Measurements from ENCODE around the gene CLIC6. TPM values are rescaled to one million over a fixed set of nuclear protein-coding genes. Genes with fewer than 3 reads are reported as not detected.

CLIC6 gene
- total RNA-seq, 4 donors from 2014 or later: 0.49 to 3.0 (median 1.1) TPM

DNA sequence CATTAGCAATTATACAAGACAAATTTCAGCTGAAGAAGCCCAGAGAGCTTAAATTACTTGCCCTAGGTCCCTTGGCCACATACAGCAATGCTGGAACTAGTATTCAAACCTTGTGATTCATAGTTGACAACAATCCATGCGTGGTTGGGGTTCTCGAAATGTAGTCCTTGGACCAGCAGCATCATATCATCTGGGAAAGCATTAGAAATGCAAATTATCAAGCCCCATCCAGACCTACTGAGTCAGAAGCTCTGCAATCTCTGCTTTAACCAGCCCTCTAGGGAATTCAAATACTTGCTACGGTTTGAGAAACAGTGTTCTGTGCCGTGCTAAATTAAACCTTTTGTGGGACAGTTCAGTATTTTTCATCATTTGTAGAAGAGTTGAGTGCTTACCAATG is 65.1 kb downstream of the CLIC6 start:
- ATAC-seq (no peak), DNase-seq (no peak)
- H3K9me3 ChIP-seq: no peaks in the 10 kb centered on the region
- H3K27ac ChIP-seq: peak overlapping the region in 3 of 4 donors; percentile 84 to 90 (median 85)
- no peaks in the 10 kb centered on the region for H3K36me3 ChIP-seq
- intact Hi-C loops (cut with DNase I; ENCODE audit: low total_unique reads): loop anchor here (1.0 to 5.0 kb wide), 2 partner anchors 154 to 458 kb away; no protein-coding TSS in a partner anchor
- no peak for TF ChIP-seq POLR2A (IDR thresholded peaks at IDR 0.05)
- TF ChIP-seq, protein P1, sequence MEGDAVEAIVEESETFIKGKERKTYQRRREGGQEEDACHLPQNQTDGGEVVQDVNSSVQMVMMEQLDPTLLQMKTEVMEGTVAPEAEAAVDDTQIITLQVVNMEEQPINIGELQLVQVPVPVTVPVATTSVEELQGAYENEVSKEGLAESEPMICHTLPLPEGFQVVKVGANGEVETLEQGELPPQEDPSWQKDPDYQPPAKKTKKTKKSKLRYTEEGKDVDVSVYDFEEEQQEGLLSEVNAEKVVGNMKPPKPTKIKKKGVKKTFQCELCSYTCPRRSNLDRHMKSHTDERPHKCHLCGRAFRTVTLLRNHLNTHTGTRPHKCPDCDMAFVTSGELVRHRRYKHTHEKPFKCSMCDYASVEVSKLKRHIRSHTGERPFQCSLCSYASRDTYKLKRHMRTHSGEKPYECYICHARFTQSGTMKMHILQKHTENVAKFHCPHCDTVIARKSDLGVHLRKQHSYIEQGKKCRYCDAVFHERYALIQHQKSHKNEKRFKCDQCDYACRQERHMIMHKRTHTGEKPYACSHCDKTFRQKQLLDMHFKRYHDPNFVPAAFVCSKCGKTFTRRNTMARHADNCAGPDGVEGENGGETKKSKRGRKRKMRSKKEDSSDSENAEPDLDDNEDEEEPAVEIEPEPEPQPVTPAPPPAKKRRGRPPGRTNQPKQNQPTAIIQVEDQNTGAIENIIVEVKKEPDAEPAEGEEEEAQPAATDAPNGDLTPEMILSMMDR (IDR thresholded peaks at IDR 0.05 in 4 of 5, conservative IDR thresholded peaks at IDR 0.05 in 1 of 5): no peak
- H3K4me3 ChIP-seq: no peak overlapping the region
- in situ Hi-C loops (cut with MboI; ENCODE audit: low sequenced_read_pairs in 4 of 4): loop anchor here (10.0 to 25.0 kb wide), 2 partner anchors 491 to 1103 kb away; no protein-coding TSS in a partner anchor
- peaks cover 23 to 56% of the 10 kb centered on the region in 2 donors for H3K4me1 ChIP-seq
- no peaks in the 10 kb centered on the region for H3K27me3 ChIP-seq

DNA sequence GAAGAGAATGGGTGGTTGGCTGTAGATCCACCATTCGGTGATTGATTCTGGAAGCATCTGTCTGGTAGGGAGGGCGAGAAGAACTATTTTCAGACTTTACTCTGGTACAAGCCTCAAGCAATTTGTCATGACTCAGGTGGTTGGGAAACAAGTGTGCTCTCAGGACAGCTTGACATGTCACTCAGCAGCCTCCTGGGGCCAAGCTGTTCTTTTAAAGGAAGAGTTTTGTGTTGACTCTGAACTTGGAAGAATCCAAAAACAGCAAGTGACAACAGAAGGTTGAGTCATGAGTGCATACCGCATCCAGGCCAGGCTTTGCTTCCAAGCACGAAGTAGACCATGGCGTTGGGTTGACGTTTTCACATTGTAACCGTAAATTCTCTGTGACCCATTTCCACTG is 65.9 kb downstream of the CLIC6 start:
- in situ Hi-C loops (cut with MboI; ENCODE audit: low sequenced_read_pairs in 4 of 4): loop anchor here (10.0 to 25.0 kb wide), 2 partner anchors 490 to 1103 kb away; no protein-coding TSS in a partner anchor
- ATAC-seq (peak; percentile 94 to 99), DNase-seq (peak; percentile 79 to 89)
- Histone ChIP-seq H3K4me3 (no peak overlapping the region), H3K27me3 (no peaks in the 10 kb centered on the region), H3K9me3 (no peaks in the 10 kb centered on the region), H3K36me3 (no peaks in the 10 kb centered on the region), H3K27ac (peak overlapping the region; percentile 78 to 90 (median 84)), H3K4me1 (peaks cover 23 to 55% of the 10 kb centered on the region in 2 donors)
- peak in 1 of 2 donors; percentile 22 for TF ChIP-seq POLR2A (IDR thresholded peaks at IDR 0.05)
- TF ChIP-seq, protein P1 (IDR thresholded peaks at IDR 0.05 in 4 of 5, conservative IDR thresholded peaks at IDR 0.05 in 1 of 5): no peak
- intact Hi-C loops (cut with DNase I; ENCODE audit: low total_unique reads): loop anchor here (1.0 to 5.0 kb wide), 2 partner anchors 154 to 458 kb away; no protein-coding TSS in a partner anchor

DNA sequence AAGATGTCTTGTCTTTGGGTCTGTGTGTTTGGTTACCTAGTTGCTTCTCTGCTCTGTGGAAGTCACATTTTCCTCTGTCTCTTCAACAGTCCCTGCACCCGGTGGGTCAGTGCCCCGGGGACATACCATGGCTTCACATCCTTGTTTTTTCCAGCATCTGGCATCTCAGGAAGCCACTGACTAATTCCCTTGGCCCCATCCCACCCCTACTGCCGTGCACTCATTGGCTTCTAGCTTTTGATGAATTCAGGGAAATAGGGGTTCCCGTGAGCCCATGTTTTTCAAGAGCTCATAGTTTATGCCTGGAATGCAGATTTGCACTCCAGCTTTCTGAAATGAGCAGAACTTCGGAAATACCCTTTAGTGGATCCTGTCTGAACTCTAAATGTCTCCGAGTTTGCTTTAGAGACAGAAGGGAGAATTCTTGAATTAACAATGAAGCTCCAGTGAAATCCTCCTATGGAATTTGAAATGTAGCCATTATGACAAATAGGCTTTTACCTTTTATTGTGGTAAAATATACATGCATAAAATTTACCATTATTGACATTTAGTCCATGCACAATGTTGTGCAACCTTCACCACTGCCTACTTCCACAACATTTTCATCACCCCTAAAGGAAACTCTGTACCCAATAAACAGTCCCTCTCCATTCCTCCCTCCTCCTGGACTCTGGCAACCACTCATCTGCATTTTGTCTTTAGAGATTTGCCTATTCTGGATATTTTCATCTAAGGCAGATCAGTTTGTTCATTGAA is 67.5 kb downstream of the CLIC6 start:
- intact Hi-C loops (cut with DNase I; ENCODE audit: low total_unique reads) (loop anchor here (2.0 kb wide), 1 partner anchor 47 kb away; no protein-coding TSS in a partner anchor), in situ Hi-C loops (cut with MboI; ENCODE audit: low sequenced_read_pairs in 4 of 4) (loop anchor here (10.0 to 25.0 kb wide), 2 partner anchors 489 to 1101 kb away; no protein-coding TSS in a partner anchor)
- TF ChIP-seq, protein P1 (IDR thresholded peaks at IDR 0.05 in 4 of 5, conservative IDR thresholded peaks at IDR 0.05 in 1 of 5): no peak
- TF ChIP-seq POLR2A (IDR thresholded peaks at IDR 0.05): no peak
- H3K36me3 ChIP-seq: no peaks in the 10 kb centered on the region
- peak overlapping the region; percentile 42 to 90 (median 78) for H3K27ac ChIP-seq
- H3K27me3 ChIP-seq: no peaks in the 10 kb centered on the region
- H3K4me3 ChIP-seq: no peak overlapping the region
- H3K9me3 ChIP-seq: no peaks in the 10 kb centered on the region
- peaks cover 23 to 41% of the 10 kb centered on the region in 2 donors for H3K4me1 ChIP-seq
- no peak for ATAC-seq
- no peak for DNase-seq

DNA sequence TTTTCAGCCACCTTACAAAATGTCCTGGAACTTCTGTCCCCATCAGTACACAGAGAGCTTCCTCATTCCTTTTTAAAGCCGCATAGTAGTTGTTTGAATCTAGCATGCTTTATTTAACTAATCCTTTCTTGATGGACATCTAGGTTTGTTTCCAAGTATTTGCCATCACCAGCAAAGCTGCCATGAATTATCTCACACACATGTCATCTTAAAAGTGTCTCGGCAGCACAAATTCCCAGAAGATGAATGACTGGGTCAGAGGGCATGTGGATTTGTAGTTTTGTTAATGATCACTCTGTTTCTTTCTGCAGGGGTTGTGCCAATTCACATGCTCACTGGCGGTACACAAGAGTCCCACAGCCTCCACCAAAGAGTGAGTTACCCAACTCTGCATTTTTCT is 68.3 kb downstream of the CLIC6 start:
- Histone ChIP-seq H3K36me3 (no peaks in the 10 kb centered on the region), H3K4me3 (no peak overlapping the region), H3K27ac (peak overlapping the region; percentile 42 to 90 (median 78)), H3K4me1 (peaks cover 23 to 41% of the 10 kb centered on the region in 2 donors), H3K27me3 (no peaks in the 10 kb centered on the region), H3K9me3 (no peaks in the 10 kb centered on the region)
- ATAC-seq (peak in 1 of 2 donors; percentile 57), DNase-seq (peak in 1 of 2 donors; percentile 9)
- in situ Hi-C loops (cut with MboI; ENCODE audit: low sequenced_read_pairs in 4 of 4): loop anchor here (10.0 to 25.0 kb wide), 2 partner anchors 488 to 1100 kb away; no protein-coding TSS in a partner anchor
- TF ChIP-seq, protein P1 (IDR thresholded peaks at IDR 0.05 in 4 of 5, conservative IDR thresholded peaks at IDR 0.05 in 1 of 5): no peak
- no peak for TF ChIP-seq POLR2A (IDR thresholded peaks at IDR 0.05)
- intact Hi-C loops (cut with DNase I; ENCODE audit: low total_unique reads): loop anchor here (2.0 kb wide), 1 partner anchor 48 kb away; no protein-coding TSS in a partner anchor

Measured in gastrocnemius medialis (tissue), 4 donors.